Stimulated activated naive CD4-positive, alpha-beta T cell (primary cell): ENCODE data around the gene NCBP1.

Experiments
- DNase-seq, 6 experiments: peaks; one replicate each; lab custom pipeline; 2025; lab: John Stamatoyannopoulos, UW

Gene NCBP1

DNA sequence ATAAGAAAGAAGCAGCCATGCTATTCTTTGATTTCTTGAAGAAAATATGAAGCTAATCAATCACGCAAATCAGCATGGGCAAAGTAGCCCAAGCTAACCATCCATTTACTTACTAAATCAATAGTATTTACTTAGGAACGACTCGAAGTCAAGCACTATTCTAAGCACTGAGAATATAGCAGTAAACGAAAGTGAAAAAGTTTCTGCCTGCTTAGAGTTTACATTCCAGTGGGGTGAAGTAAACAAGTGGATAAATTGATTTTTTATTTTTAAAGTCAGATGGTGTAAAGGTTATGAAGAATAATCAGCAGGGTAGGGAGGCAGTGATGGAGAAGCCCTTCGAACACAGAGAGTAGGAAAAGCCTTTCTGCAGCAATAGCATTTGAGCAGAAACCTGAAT is 6.0 kb upstream of the NCBP1 start:
- no peak for DNase-seq

- no peak for DNase-seq
Measured at GRCh38 chr9:97628668-97629067, 5.0 kb upstream of the NCBP1 start.

GRCh38 chr9:97629156-97629555 is 4.5 kb upstream of the NCBP1 start:
- no peak for DNase-seq

GRCh38 chr9:97630591-97630990 is 3.0 kb upstream of the NCBP1 start:
- DNase-seq, result no peak

GRCh38 chr9:97632248-97632984 is 1.2 kb upstream of the NCBP1 start:
- peak in 2 of 6 experiments; percentile 34 to 41 for DNase-seq

DNA sequence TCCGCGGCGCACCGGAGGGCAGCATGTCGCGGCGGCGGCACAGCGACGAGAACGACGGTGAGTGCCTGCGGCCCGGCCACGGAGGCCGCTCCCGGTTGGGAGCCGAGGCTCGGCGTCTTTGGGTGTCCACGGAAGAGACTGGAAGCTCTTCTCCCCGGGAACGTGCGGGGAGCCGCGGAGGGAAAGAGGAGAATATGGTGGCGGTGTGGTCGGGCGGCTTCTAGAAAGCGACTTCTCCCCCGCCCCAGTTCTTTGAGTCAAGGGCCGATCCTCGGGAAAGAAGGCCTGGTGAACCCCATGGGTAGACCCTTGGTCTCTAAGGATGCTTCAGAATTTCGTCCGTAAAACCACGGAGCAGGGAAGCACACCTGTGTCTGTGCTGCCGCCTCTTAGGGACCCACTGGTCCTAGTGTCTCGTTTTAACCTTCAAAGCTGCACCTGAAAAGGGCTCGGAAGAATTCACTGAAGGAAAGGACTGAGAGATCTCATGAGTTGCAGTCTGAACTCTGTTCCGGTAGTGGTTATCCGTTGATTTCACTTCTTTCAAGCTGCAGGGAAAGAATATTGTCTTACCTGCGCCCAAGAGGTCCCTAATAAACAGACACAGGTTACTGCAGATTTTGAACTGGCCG is 354 bp downstream of the NCBP1 start:
- peak in 3 of 6 experiments; percentile 32 to 65 (median 52) for DNase-seq

DNA sequence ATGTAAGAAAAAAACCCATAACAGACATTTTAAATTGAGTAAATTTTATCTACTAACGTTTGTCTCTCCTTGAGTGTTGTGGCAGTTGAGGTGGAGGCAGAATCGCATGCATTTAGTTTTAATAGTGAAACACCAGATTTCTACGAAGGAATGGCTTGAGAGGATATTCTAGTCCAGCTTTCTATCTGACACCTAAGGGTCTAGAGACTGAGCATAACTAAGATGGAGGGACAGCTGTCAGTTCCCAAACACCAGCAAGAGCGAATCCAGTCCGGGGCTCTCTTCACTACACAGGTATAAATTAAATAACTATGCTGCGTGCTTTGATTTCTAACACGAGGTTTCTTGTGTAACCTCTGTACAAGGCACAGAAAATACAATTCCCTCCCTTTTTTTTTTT is 1.4 kb downstream of the NCBP1 start:
- DNase-seq, result no peak

DNA sequence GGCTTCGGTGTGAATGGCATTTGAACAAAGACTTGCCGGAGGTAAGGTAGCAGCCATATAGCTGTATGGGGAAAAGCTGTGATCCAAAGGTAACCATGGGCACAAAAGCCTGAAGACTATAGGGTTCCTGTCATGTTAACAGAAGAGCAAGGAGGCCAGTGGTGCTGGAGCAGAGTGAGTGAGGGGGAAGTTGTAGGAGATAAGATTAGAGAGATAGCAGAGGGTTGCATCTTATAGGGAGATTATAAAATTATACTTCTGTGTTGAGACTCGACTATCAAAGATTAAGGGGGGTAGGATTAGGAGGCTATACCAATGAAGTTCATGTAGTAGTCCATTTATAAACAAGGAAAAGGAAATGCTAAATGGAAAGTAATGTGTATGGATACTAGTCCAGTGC is 3.3 kb downstream of the NCBP1 start:
- DNase-seq, result no peak

DNA sequence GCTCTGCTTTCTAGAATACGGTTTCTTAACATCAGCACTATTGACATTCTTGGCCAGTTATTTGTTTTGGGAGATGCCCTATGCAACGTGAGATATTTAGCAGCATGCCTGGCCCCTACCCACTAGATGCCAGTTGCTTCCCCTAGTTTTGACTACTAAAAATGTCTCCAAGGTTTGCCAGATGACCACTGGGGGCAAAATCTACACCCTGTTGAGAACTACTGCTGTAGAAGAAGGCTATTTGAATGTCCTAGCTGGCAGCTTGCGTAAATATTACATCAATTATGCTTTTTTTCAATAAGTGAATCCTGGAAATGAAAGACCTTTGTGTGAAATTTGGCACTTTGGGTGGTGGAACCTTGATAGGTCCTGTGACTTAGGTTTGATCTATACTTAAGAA is 5.0 kb downstream of the NCBP1 start:
- DNase-seq, result no peak

GRCh38 chr9:97640325-97640724 is 6.7 kb downstream of the NCBP1 start:
- no peak for DNase-seq

DNA sequence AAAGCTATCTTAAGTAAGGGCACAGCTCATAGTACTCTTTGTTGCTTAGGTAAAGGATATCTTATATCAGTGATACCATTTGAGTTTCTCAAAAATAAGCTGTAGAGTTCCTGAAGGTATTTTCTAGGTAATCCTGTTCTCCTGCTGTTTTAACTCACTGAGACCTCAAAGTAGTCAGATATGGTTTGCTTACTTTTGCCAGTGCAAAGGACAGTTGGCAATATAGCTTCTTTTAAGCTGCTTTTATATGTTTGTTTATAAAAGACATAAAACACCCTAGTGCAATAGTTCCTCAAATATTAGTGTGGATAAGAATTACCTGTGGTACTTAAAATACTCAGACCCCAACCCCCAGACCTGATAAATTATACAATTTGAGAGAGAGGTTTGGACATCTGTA is 12.1 kb downstream of the NCBP1 start:
- no peak for DNase-seq

- no peak for DNase-seq
Measured at GRCh38 chr9:97647996-97648395, 14.4 kb downstream of the NCBP1 start.

- DNase-seq, result no peak
Measured at GRCh38 chr9:97651646-97652045, 18.0 kb downstream of the NCBP1 start.

DNA sequence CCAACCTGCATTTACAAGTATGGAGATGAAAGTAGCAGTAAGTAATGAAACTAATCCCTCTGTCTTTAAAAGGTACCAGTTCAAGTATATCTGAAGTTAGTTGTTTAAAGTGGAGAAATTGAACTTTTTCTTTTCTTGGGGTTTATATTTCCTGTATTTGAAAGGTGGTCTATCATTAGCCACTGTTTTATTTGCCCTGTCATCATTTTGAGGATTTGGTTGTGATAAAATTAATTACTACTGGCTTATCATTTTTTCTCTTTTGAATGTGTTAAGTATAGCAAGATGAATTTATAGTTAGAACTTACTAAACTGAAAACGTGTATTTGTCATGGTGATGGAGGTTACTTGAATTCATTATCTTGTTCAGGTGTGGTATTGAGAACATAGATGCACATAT is 25.1 kb downstream of the NCBP1 start:
- no peak for DNase-seq

DNA sequence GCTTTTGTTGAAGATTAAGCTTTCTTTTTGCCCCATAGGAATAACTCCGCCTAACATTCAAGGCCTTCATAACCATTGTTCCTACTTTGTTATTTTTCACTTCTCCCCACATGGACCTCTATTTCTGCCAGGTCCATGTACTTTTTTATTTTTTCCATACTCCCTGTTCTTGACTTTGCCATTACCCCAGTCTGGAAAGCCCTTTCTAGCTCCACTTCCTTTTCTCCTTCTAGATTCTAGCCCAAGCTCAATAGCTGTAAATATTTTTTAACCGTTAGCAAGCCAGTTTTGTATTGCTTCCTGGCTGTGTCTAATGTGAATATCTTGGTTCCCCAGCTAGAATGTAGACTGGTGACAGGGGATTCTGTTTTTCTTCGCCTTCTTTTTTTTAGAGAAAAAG is 26.1 kb downstream of the NCBP1 start:
- no peak for DNase-seq

DNA sequence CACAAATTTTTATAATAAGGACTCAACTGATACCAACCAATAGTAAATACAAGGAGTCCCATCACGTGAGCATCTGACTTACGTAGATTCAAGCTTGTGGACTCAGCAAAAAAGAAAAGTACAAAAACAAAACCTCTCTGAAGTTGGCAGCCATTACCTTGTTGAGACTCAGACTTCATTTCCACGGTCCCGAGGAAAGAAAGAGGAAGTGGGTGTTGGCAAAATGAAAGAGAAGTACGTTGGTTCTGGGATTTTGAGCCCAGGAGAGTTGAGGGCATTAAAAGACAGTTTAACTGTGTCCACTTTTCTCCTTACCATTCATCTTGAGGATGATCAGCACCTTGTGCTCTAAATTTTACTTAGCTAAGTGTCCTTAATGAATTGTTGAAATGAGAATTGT is 26.7 kb downstream of the NCBP1 start:
- DNase-seq, result no peak

DNA sequence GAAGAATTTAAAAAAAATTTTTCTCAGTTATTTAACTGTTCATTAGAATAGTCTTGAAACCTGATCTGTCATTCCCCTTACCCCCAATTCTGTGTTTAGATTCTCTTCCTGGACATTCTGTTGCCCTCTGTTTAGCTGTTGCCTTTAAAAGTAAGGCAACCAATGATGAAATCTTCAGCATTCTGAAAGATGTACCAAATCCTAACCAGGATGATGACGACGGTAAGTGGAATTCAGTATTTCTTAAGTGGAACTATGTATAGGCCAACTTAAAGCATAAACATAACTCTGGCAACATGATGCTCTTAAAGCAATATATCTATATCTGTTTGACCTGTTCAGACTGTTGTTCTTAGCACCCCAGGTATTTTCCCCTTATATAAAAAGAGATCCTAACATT is 27.2 kb downstream of the NCBP1 start:
- DNase-seq, result no peak

- no peak for DNase-seq
Measured at GRCh38 chr9:97665742-97666141, 32.1 kb downstream of the NCBP1 start.

DNA sequence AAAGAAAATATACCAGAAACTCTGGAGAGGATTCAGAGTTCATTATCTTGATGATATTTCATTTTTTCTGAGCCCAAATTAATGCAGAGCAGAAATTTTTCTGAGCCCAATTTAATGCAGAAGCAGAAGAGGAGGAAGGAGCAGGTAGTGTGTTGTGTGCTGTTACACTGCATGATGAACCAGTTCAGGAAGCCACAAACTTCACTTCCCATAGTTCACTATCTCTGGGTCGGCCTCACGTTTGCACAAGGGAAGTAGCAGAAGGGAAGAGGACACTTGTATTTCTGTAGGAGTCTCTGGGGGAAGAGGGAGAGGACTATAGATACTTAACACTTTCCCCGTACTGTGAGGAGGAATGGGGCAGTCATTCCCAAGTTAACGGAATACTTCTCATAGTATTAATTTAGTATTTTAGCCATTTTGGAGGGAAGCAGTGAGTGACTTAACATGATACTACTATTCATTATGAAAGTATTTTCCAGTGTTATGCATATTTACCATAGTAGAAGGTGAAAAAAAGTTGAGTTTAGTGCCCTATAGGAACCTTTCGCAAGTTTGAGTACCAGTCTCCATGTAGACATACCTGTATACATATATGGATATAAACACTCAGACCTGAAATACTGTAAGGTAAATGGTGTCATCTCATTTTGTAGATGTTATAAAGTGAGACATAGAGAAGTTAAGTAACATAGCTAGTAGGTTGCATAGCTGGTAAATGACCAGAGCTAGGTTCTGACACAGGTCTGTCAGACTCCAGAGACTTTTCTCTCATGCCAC is 33.5 kb downstream of the NCBP1 start:
- no peak for DNase-seq

DNA sequence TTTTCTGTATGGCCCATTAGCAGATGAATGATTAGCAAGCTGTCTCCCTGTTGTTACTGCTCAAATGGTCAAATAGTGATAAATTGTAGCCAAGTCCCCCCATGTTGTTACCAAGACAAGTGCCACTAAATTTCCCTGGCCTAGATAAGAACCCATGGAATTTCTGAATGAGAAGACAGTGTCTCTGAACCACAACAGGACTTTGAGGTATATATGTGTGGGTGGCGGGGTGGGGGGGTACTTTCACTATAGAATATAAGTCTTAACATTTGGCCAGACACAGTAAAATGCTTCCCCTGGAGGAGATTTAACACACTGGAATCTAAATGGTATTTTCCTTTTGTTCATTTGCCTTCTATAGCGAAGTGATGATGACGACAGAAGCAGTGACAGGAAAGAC is 34.9 kb downstream of the NCBP1 start:
- DNase-seq, result no peak

GRCh38 chr9:97670586-97670985 is 37.0 kb downstream of the NCBP1 start:
- DNase-seq, result no peak

DNA sequence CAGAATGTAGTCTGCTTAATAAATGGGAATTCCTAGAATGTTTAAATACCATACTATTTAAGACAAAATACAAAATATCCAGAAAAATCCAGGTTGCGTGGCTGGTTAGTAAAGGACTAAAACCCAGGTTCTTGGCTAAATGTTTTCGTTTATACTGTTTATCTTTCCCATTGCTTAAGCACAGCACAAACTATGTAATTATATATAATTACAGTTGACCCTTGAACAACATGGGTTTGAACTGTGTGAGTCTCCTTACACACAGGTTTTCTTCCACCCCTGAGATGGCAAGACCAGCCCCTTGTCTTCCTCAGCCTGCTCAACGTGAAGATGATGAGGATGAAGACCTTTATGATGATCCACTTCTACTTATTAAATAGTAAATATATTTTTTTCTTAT is 38.8 kb downstream of the NCBP1 start:
- DNase-seq, result no peak

GRCh38 chr9:97673922-97674321 is 40.3 kb downstream of the NCBP1 start:
- no peak for DNase-seq
